Stimulated activated CD8-positive, alpha-beta memory T cell treated with anti-CD3 and anti-CD28 coated beads, Interleukin-2, amount 100 ng/mL, for 48 hours (primary cell): ENCODE results near the gene IMPG2.

Experiments
- DNase-seq, 2 donors: peaks; one replicate each; pipeline ENCODE4 v3.0.0-alpha.2; 2020; ENCODE audit warnings: low read depth in 2 of 2

IMPG2 gene

DNA sequence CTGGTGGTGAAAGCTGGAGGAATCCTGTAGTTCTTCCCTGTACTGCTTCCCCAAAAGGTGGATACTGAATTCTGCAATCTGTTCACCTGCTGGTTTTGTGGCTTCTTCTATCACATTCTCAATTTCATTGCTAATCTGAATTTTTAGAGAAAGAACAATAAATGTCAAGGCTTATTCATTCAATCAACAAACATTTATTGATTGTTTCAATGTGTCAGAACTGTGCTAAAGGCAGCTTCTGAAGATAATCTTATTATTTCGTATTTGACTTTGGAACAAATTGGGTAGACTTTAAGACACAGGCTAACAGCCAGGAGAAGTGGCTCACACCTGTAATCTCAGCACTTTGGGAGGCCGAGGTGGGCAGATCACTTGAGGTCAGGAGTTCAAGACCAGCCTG is 46.8 kb downstream of the IMPG2 start:
- DNase-seq = no peak

DNA sequence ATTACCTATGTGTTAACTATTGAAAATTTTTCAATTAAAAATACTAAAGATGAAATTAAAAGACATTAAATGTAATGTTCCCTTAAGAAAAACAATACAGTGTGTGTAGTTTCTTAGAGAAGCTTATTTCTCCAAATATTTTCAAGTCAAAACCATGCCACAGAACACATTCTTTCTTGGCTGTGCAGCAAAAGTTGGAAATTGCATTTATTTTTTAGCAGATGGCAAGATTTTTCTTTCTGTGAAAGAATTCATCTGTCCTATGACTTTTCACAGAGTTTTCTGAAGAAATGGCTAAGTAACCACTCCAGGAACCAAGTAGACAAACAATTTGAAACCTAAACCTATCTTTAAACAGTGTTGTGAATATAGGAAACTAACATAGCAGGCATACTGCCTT is 47.2 kb downstream of the IMPG2 start:
- DNase-seq = no peak

DNA sequence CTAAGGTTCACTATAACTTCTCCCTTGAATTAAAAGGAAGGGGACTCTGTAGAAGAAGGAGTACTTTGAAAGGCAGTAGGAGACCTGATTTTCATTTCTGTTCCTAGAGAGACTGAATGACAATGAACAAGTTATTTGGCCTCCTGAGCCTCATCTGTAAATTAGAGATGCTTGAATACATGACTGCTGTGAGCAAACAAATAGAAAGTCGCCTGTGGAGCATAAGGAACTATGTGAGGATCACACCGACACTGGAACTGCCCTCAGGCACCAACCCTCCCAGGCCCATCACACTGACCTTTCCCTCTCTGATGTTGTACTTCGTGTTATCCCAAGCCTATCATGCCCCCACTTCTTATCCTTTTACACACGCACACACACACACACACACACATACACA is 48.6 kb downstream of the IMPG2 start:
- no peak for DNase-seq

DNA sequence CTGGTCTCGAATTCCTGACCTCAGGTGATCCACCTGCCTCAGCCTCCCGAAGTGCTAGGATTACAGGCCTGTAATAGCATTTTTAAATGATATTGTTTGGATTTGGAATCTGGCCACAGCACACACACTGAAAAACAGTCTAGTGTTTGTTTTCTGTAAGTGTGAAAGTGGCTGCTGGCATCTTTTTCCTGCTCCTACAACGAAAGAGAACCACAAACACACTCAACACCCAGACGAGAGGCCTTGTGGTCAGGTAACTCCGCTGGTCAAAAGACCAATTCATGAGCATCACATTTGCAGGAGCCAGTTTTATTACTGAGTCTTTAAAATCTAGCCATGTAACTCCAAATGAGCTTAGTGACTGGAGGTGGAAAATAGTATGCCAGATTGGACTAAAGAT is 50.2 kb downstream of the IMPG2 start:
- DNase-seq = no peak

DNA sequence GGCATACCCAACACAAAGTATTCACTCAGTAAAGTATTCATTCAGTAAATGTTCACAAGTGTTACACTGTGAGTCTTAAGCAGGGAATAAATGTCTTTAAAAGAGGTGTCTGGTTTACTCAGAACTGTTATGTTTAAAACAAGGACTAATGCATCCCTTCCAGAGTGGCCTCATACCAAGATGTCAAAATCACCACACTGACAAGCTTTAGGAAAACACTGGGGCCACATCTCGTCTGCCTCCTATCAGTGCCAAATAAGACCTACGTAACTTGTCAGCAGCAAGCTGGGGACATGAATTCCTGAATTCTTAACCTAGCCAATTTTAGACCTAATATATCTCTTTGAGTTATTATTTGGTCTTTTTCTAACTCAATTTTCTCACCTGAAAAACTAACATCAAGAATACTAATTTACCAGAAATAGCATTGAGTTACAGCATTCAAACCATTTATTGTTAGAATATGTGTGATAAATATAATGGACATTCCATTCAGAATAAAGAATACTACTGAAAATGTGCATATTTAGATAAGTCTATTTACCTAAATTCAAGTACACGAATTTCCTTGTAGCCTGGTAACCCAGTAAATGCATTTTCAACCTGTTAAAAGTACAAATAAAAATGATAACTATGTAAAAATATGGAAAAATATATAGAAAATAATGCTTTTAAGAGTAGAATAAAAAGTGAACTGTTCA is 51.3 kb downstream of the IMPG2 start:
- DNase-seq = no peak

DNA sequence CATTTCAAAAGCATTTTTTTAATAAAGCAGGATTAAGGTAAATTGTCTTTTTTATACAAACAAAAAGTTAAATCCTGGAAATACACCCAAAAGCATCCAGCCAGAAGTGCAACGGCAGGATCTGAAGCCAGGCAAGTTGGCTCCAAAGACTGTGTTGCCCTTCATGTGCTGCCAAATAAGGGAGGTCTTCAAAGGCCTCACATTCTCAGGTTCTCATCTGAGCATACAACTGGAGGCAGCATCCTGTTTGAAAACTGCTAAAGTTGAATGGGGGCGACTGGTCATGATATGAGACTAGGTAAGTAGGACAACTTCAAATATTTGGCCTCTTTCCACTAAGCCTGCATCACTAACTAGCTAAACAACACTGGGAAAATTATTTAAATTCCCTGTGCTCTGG is 52.2 kb downstream of the IMPG2 start:
- DNase-seq = no peak

DNA sequence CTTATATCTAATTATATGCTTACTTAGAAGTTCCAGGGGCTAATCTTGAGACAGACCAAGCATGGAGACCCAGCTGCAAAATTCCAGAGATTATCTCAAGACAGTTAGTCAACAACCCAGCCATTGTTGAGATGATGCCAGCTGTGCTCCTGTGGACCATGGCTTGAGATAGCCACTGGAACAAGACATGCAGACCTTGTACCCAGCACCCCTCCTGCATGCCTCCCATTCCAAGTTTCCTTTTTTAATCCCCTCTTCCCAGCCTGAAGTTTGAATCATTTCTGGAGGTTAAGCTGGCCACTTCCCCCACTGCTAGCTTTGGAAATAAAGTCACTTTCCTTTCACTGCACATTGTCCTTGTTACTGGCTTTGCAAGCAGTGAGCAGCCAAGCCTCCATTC is 53.8 kb downstream of the IMPG2 start:
- no peak for DNase-seq

DNA sequence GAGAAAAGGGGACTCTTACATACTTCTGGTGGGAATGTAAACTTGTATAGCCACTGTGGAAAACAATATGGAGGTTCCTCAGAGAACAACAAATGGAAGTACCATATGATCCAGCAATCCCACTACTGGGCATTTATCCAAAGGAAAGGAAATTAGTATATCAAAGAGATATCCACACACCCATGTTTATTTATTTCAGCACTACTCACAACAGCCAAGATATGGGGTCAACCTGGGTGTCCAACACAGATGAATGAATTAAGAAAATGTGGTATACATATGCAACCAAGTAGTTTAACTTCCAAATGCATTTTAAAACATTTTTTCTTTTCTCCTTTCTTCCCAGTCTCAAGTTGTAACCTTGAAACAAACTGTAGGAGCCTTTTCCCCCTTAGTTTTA is 54.3 kb downstream of the IMPG2 start:
- DNase-seq = no peak

DNA sequence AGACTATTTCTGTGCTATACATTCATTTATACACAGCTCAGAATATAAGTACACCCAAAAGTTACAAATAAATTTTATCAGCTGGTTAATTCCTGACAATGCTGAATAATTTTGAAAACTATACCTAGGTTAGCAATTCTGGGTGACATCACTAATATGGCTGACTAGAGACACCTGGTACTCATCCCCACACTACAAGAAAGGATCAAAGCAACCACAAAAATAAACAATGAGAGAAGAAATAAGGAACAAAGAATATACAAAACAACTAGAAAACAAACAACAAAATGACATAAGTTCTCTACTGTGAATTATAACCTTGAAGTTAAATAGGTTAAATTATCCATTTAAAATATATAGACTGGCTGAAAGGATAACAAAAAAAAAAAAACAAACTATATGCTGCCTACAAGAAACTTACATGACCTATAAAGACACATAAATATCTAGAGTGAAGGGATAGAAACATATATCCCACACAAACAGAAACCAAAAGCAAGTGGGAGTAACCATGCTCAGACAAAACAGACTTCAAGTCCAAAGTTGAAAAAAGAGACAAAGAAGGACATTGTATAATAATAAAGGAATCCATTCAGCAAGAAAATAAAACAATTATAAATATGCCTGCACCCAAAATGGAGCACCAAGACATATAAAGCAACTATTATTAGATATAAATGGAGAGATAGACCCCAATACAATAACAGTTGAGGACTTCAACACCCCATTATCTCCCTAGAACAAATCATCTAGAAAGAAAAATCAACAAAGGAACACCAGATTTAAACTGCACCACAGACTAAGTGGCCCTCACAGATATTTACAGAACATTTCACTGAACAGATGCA is 57.8 kb downstream of the IMPG2 start:
- no peak for DNase-seq

DNA sequence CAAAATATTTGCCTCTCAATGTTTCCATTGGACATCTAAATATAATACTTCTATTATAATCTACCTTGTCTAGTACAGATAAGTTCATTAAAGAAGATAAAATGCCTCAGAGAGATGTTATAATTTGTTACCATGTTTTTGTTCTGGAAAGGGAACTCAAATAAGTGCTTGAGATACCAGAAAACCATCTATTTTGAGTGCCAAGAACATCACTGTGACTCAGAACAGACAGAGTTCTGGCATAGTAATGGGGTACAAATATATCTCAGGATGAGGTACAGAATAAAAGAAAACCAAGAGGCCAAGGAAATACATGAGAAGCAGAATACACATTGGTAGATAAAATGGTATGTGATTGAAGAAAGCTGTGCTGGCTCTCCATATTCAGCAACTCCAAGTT is 58.9 kb downstream of the IMPG2 start:
- DNase-seq = no peak

DNA sequence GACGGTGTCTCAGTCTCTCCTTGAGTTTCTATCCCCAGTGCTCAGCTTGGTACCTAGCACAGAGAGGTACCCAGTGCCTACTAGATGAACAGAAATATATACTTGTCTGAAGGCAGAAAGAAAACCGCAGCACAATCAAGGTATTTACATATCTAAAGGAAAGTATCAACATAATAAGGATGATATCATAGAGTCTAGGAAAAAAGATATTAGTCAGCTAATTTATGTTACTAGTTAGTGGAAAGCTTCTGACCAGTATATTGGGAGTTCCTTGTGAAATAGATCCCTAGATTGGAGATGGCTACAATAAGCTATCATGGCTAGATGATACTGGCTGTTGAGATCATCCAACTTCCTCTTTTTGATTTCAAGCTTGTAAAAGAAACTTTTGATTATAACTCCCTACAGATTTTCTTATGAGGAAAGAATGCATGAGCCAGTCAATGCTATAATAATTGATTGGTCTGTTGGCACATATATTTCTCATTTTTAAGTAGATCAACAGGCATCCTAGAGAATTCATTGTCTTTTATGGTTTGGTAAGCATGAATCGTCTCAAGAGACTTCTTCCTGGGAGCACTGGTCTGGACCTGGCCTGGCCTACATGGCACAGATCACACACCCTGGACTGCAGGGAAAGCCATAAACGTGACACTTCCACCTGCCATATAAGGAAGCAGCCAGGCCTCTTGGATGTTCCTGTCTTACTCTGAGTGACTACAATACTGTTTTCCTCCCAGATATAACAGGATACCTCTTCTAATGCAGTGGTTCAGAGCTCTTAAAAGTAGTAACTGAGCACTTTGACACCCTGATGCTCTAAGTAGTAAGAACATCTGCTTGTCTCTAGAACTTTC is 60.7 kb downstream of the IMPG2 start:
- DNase-seq = no peak

DNA sequence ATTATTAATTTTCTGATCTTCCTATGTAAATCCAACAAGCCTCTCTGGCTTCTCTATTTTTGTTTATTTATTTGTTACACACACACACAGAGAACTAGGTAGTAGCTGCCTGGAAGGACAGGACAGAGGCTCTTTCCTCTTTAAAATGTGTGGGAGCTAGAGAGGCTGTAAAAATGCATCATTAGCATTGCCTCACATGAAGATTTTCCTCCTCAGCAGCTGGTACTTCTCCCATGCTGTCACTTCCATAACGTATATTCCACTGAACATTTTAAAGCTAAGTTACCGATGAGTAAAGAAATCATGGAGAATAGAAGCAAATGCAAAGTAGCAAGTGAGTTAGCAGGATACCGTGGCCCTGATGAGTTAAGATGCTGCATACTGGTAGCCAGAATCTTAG is 63.9 kb downstream of the IMPG2 start:
- DNase-seq = no peak

DNA sequence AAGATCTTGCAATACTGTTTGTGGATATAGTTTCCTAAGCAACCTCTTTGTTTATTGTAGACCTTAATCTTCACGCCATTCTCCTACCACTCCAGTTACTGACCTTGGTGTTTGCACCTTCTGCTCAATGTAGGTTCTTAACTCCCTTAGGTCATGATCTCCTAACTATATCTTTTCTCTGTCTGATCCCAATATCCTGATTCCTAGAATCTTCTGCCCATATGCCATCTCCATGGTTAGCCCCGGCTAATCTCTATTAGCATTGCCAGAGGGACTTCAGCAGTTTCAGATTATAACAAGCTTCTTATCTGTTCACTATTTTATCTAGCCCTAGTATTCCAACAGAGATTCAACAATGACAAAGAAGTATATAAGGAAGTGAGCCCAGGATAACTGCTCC is 64.9 kb downstream of the IMPG2 start:
- DNase-seq = no peak

DNA sequence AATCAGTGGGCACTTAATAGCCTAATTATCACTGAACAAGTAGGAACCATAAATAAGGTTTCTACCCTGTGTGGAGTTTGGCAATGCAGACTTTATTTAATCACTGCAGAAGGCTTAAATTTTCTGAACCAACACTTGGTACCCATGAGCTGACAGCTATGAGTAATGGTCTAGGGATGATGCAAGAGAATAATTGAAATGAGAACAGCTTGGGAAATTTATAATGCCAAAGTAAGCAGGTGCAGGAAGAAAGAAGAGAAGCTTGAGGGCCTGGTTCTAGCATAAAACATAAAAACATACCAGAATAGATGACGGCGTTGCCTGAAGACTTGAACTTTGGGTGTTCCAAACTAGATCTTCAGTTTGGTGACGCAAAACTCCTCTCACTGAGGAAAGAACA is 67.0 kb downstream of the IMPG2 start:
- DNase-seq = no peak

DNA sequence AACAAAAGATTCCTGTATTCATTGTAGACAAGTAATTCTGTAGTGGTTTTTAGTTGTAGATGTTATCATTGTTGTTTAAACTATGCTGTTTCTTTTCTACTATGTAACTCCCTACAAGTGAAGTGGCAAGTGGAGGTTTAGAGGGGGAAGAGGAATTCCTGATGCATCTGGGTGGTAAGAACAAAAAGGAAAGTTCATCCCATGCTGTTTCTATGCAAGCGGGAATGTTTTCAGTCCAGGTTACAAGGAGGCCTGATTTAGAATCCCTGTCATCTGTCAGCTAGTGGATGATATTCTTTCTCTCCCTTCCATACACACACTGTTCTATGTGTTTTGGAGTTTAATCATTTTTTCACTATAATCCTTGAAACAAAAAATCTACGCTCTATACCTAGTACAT is 67.4 kb downstream of the IMPG2 start:
- no peak for DNase-seq

DNA sequence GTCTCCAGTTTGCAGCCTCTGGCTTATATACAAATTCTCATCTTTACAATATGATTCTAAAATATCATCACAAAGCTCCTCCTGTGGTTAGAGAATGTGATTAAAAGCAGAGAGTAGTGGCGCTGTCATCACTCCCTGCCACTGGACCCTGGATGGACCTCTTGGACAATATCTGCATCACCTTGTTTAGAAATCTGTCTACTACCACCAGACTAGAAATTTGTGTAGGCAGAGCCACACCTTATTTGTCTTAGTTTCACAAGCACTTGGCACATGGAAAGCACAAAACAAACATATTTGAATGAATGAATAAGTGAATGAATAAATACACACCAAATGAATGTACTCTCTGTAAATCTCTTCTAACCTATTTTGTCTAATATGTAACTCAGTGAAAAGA is 68.1 kb downstream of the IMPG2 start:
- no peak for DNase-seq

DNA sequence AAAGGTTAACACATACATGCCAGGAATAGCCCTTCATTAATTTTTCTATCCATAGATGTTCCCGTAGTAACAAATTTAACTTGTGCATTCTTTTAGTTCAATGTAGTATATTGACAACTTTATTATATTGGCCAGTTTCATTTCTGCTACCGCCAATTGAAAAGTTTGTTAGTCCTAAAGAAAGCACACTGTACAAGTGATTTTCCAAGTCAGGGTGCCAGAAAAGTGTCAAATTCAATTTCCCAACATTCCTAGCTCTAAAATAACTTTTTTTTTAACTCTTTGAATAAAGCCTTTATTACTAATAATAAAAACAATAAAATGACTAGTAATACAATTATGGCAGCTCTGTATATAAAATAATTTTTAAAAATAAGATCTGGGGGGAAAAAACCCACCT is 68.9 kb downstream of the IMPG2 start:
- DNase-seq = no peak

DNA sequence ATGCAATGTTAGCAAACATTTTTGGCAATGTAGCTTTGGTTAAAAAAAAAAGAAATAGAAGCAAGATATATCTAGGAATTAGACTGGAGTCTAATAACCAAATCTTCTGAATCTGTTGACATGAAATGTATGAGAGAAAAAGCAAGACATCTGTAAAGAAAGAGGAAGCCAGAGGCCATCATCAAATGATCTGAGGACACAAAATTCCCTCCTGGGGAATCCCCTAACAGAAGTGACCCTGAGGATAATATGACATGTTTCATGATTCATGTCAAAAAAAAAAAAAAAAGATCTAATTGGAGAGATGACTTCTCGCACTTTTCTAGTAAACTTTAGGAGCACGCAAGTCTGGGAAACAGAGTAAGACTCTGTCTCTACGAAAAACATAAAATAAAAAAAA is 70.9 kb downstream of the IMPG2 start:
- no peak for DNase-seq

DNA sequence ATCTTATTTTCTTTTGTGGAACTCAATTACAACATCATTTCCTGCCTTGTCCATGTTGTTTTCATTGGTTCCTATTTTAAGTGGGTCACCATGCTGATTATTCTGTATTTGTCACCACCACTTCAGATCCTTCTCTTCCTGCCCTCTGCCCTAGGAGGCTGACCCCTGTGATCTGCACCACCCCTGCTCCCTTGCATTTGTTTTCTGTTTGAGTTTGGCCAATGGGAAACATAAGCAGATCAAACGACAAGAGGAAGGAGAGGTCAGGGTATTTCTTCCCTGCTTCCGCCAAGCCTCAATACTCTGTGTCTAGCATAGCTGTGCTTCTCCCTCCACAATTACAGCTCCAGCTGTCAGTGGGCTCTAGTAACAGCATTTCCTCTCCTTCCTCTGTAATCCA is 71.6 kb downstream of the IMPG2 start:
- no peak for DNase-seq

DNA sequence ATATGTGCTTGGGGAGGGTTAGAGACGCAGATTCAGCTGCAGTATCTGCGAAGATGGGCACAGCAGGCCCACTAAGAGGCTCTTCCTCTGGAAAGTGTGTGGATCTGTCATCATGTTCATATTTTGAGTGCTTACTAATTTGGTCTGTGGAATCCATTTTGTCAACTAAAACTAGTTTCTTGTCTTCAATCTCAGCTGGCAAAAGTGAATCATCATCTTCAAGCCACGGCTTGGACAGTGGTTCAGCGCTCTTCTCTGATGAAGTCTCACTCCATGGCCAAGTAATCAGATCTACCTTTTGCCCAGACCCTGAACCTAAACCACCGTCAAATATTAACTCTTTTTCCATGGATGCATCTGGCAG is 76.2 kb downstream of the IMPG2 start:
- no peak for DNase-seq

DNA sequence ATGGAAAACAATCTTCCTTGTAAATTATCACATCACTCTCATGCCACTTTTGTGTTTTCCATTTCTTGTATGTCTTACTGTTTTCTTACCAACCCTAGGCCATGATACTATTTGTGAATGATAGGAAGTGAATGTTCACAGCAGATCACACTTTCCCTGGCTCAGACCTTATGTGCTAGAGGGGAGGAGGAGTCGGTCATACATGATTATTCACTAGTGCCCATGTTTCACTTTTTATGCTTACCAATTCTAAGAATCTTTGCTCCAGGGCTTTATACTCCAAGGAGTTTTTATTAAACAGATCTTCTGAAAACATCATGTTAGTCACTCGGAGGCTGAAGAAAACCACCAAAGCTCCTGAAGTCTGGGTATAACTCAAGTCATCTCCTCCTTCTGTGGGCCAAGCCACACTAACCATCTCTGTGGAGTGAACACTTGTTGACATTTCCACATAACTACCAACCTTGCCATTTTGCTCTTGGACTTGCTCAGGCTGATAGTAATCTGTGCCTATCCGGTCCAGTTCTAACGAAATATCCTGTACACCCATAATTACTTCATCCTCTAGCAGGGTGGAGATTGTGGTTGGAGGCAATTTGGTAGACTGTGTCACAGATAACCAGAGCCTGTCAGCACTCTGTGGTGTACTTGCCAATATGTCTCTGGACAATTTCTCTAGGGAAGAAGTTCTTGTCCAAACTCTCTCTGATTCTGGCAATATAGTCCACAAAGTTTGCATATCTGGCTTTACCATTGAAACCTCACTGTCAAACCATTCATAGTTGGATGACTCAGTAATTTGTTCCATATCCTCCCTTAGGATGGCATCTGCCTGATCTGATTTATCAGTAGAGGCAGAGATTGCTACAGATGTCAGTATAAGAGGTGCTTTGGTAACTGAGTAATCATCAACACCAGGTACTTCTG is 76.8 kb downstream of the IMPG2 start:
- DNase-seq = no peak
